Activated T-cell treated with anti-CD3 and anti-CD28 coated beads, Interleukin-2, amount 50 U/mL, for 4 hours (primary cell): ENCODE measurements around the gene CHMP4B. TPM values are rescaled to one million over a fixed set of nuclear protein-coding genes. Genes with fewer than 3 reads are reported as not detected.
A peak's percentile ranks its signal among the peaks of the same experiment; 100 is the strongest.

Experiments
- ATAC-seq, 2 donors: fragments of 200-7000 bp; cut with Tn5 transposase; one replicate each; pipeline ENCODE4 v1.10.0; 2021
- DNase-seq: peaks from one replicate; pipeline ENCODE4 v3.0.0-alpha.2; 2020
- H3K27me3 Mint-ChIP-seq: one replicate; pipeline ENCODE4 v1.8.0; 2021; ENCODE audit warnings: low read depth, mixed read lengths
- H3K36me3 Mint-ChIP-seq: one replicate; pipeline ENCODE4 v1.8.0; 2022; ENCODE audit warnings: mixed read lengths; ENCODE audit not compliant: insufficient read depth
- H3K4me1 Mint-ChIP-seq: one replicate; pipeline ENCODE4 v1.8.0; 2021; ENCODE audit warnings: low read depth, mixed read lengths
- H3K4me3 Mint-ChIP-seq: one replicate; pipeline ENCODE4 v1.8.0; 2021; ENCODE audit warnings: mild to moderate bottlenecking, moderate library complexity, mixed read lengths
- H3K9me3 Mint-ChIP-seq: one replicate; pipeline ENCODE4 v1.8.0; 2021; ENCODE audit warnings: mixed read lengths
- total RNA-seq, 3 donors: library from RNA; stranded (reverse); gene quantifications; one replicate each; pipeline ENCODE4 v1.2.1, GENCODE V29; 2021

The CHMP4B gene
- total RNA-seq, 3 donors from 2014 or later = 71.1 to 80.0 (median 71.7) TPM

- H3K4me3 Mint-ChIP-seq = no peak overlapping the region
- H3K36me3 Mint-ChIP-seq = peaks cover 45% of the 10 kb centered on the region
- H3K9me3 Mint-ChIP-seq = no peaks in the 10 kb centered on the region
- H3K4me1 Mint-ChIP-seq = peaks cover 66% of the 10 kb centered on the region
- ATAC-seq (no peak), DNase-seq (no peak)
- H3K27me3 Mint-ChIP-seq = no peaks in the 10 kb centered on the region
These were observed 21.1 kb downstream of the CHMP4B start for GRCh38 chr20:33832103-33832804.

GRCh38 chr20:33833333-33833732 lies 22.2 kb downstream of the CHMP4B start:
- no peak overlapping the region for H3K4me3 Mint-ChIP-seq
- H3K27me3 Mint-ChIP-seq = no peaks in the 10 kb centered on the region
- H3K36me3 Mint-ChIP-seq = peaks cover 42% of the 10 kb centered on the region
- peaks cover 65% of the 10 kb centered on the region for H3K4me1 Mint-ChIP-seq
- no peaks in the 10 kb centered on the region for H3K9me3 Mint-ChIP-seq
- no peak for ATAC-seq
- DNase-seq = no peak

- no peaks in the 10 kb centered on the region for H3K27me3 Mint-ChIP-seq
- H3K36me3 Mint-ChIP-seq = peaks cover 40% of the 10 kb centered on the region
These were observed 24.5 kb downstream of the CHMP4B start for GRCh38 chr20:33835615-33836172.

DNA sequence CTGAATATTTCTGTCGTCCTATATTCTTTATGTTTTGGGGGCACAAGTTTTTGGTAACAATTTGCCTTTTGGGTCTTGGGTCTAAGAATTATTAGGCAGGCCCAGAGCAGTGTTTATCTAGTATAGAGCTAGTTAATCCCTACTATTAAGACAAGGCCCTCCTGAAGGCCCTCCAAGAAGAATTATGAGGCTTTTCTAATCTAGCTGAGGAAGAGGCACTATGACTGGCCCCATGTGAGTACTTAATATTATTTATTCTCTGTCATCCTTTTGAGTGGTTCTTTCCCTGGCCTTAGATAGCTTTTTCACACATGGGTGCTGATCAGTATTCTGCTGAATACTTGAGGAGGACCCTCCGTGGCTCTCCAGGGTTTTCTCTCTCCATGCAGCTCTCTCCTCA lies 25.1 kb downstream of the CHMP4B start:
- Mint-ChIP-seq H3K36me3 (peaks cover 40% of the 10 kb centered on the region), H3K9me3 (no peaks in the 10 kb centered on the region), H3K27me3 (no peaks in the 10 kb centered on the region), H3K4me1 (peaks cover 68% of the 10 kb centered on the region), H3K4me3 (no peak overlapping the region)
- DNase-seq (no peak), ATAC-seq (no peak)

More at GRCh38 chr20:33835615-33836172, 24.5 kb downstream of the CHMP4B start:
- peaks cover 62% of the 10 kb centered on the region for H3K4me1 Mint-ChIP-seq
- ATAC-seq (no peak), DNase-seq (no peak)
- no peak overlapping the region for H3K4me3 Mint-ChIP-seq
- H3K9me3 Mint-ChIP-seq = no peaks in the 10 kb centered on the region

DNA sequence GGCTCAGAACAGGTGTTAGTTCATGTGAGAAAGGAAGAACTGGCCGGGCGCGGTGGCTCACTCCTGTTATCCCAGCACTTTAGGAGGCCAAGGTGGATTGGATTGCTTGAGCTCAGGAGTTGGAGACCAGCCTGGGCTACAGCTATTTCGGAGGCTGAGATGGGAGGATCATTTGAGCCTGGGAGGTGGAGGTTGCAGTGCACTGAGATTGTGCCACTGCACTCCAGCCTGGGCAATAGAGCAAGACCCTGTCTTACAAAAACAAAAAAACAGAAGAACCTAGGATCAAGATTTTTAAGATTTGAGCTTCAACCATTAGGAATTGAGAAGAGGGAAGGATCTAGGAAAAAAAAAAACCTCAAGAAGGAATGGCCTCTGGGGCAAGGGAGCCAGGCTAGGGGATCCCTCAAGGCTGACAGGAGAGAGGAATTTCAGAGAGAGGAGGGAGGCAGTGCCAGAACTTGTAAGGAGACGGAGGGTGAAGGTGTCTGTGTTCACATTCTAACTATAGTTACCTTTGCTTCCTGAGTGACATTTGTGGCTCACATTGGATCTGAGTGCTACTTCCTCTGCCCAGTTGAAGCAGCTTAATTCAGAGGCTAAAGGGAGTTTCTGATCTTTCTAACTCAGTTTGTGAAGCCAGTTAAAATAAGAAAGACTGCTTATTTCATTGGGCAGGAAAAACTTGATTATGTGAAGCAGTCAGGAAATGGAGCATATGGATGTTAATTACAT lies 26.1 kb downstream of the CHMP4B start:
- no peak for ATAC-seq
- Mint-ChIP-seq H3K4me3 (no peak overlapping the region), H3K36me3 (peaks cover 33% of the 10 kb centered on the region), H3K27me3 (no peaks in the 10 kb centered on the region), H3K9me3 (no peaks in the 10 kb centered on the region), H3K4me1 (peaks cover 72% of the 10 kb centered on the region)
- DNase-seq = no peak

DNA sequence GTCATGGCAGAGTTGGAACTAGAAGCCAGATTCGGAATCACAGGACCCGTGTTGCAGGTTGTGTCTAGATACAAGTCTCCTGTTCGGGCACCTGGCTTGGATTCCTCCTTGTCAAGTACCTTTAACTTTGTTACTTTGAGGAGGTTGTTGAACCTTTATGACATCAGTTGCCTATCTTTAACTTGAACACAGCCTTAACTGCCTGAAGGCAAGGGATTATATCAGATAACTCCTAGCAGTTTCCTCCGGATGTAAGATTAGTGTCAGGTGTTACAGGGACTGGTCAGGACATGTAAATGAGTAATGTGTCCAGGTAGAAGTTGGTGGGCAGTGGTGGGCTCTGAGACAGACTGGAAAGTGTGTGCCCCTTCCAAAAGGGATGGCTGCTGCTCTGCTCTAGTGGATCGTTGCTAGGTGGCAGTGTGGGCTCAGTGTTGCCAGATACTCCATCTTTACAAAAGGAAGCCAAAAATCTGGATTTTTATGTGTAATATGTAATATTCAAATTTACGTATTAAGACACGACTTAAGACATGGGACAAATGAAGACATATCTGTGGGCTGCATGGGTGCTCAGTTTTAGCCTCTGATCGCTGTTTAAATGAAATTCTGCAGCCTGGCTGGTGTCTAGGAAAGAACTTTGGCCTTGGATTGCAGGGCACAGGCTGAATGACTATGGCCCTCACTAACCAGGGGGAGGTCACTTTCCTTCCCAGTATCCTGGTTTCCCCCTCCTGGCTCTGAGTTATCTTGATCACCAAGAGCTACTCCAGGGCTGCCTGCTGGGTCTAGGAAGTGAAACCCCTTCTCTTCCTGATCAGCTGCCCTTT lies 27.1 kb downstream of the CHMP4B start:
- DNase-seq = no peak
- Mint-ChIP-seq H3K36me3 (peaks cover 26% of the 10 kb centered on the region), H3K9me3 (no peaks in the 10 kb centered on the region), H3K4me3 (no peak overlapping the region), H3K27me3 (no peaks in the 10 kb centered on the region), H3K4me1 (peaks cover 80% of the 10 kb centered on the region)
- no peak for ATAC-seq

GRCh38 chr20:33839591-33839990 lies 28.4 kb downstream of the CHMP4B start:
- DNase-seq = no peak
- no peaks in the 10 kb centered on the region for H3K27me3 Mint-ChIP-seq
- no peak for ATAC-seq
- H3K4me3 Mint-ChIP-seq = no peak overlapping the region
- peaks cover 16% of the 10 kb centered on the region for H3K36me3 Mint-ChIP-seq
- H3K9me3 Mint-ChIP-seq = no peaks in the 10 kb centered on the region
- H3K4me1 Mint-ChIP-seq = peaks cover 84% of the 10 kb centered on the region

GRCh38 chr20:33840160-33840559 lies 29.0 kb downstream of the CHMP4B start:
- Mint-ChIP-seq H3K27me3 (no peaks in the 10 kb centered on the region), H3K4me1 (peaks cover 87% of the 10 kb centered on the region), H3K36me3 (peaks cover 12% of the 10 kb centered on the region), H3K9me3 (no peaks in the 10 kb centered on the region), H3K4me3 (no peak overlapping the region)
- DNase-seq (no peak), ATAC-seq (no peak)

DNA sequence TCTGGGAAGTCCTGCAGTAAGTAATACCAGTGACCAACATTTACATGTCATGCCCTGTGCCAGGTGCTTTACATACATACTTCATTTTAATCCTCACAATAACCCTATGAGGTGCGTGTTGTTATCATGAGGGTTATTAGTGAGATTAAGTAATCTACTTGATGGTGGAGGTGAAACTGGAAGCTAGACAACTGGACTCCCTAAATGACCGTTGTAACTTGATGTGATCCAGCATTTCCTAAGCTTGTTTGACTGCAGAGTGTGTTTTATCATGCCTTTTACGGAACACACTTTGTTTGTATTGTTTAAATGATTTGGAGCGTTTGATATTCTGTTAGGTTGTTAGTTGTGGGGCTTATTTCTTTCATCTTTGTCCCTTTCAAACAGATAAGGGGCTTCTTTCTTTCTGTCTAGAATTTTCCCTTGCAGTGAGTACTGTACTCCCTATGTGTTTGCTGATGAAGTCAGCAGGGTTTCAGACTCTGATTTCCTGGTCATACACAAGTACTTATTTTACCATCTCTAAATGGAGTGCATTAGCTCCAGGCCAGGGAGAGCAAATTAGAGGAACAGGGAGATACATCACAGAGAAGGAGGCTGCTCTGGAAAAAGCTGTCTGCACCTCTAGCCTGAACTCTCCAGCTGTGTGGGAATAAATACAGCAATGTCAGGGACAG lies 29.7 kb downstream of the CHMP4B start:
- H3K27me3 Mint-ChIP-seq = no peaks in the 10 kb centered on the region
- peaks cover 7% of the 10 kb centered on the region for H3K36me3 Mint-ChIP-seq
- H3K4me3 Mint-ChIP-seq = no peak overlapping the region
- peaks cover 87% of the 10 kb centered on the region for H3K4me1 Mint-ChIP-seq
- H3K9me3 Mint-ChIP-seq = no peaks in the 10 kb centered on the region
- DNase-seq (no peak), ATAC-seq (no peak)

DNA sequence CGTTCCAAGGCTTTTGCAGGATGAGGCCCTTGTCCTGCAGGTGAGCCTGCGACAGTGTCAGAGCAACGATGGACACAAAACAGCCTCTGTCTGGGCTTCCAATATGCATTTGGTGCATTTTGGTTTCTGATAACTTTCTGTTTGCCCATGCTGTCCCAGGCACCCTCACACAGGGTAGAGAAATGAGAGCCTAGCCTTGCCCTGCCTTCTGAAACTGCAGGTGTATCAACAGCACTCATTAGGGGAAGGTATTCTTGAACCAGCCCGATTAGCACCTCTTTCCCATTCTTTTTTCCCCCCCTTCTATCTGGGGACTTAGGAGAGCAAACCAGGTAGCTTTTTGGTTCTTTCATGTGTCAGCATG lies 30.3 kb downstream of the CHMP4B start:
- Mint-ChIP-seq H3K36me3 (peaks cover 7% of the 10 kb centered on the region), H3K4me3 (no peak overlapping the region), H3K27me3 (no peaks in the 10 kb centered on the region), H3K9me3 (no peaks in the 10 kb centered on the region), H3K4me1 (peaks cover 87% of the 10 kb centered on the region)
- ATAC-seq (no peak), DNase-seq (no peak)

GRCh38 chr20:33842346-33842745 lies 31.2 kb downstream of the CHMP4B start:
- Mint-ChIP-seq H3K9me3 (no peaks in the 10 kb centered on the region), H3K4me3 (no peak overlapping the region), H3K4me1 (peaks cover 87% of the 10 kb centered on the region), H3K27me3 (no peaks in the 10 kb centered on the region), H3K36me3 (peaks cover 5% of the 10 kb centered on the region)
- ATAC-seq (no peak), DNase-seq (no peak)

DNA sequence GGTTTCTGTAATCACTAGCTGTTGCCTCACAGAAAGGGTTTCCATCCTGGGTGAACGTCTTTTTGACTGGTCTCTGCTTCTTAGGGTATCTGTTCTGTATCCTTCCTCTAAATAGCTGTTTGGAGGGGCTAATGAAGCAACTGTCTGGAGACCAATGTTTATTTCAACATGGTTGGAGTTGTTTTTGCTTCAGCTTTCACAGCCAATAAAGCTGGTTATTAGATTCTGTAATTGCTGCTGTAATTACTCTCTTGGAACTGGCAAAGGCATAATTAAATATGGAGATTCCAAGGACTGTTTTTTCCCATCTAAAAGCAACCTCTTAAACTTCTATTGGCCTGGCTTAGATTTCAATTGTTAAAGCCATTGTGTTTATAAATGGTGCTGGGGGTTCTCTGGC lies 31.9 kb downstream of the CHMP4B start:
- H3K36me3 Mint-ChIP-seq = peaks cover 5% of the 10 kb centered on the region
- ATAC-seq (no peak), DNase-seq (no peak)
- peaks cover 84% of the 10 kb centered on the region for H3K4me1 Mint-ChIP-seq
- H3K9me3 Mint-ChIP-seq = no peaks in the 10 kb centered on the region
- H3K4me3 Mint-ChIP-seq = no peak overlapping the region
- H3K27me3 Mint-ChIP-seq = no peaks in the 10 kb centered on the region

- ATAC-seq (peak; percentile 71 to 86), DNase-seq (no peak)
- Mint-ChIP-seq H3K27me3 (no peaks in the 10 kb centered on the region), H3K36me3 (peaks cover 12% of the 10 kb centered on the region), H3K4me3 (no peak overlapping the region), H3K9me3 (no peaks in the 10 kb centered on the region), H3K4me1 (peaks cover 86% of the 10 kb centered on the region)
These were observed 32.7 kb downstream of the CHMP4B start for GRCh38 chr20:33843854-33844253.
